Keratinocyte (primary cell): ENCODE measurements around the gene MLPH. TPM values are rescaled to one million over a fixed set of nuclear protein-coding genes. Genes with fewer than 3 reads are reported as not detected.

Experiments used
- DNase-seq: peaks from one replicate; pipeline ENCODE4 v3.0.0-alpha.2; 2011; ENCODE audit warnings: low read depth, missing footprints, low spot score
- FAIRE-seq: peaks from 2 replicates; lab custom pipeline; 2011; peaks lifted over from hg19 to GRCh38; lab: Jason Lieb, UNC
- H2AFZ ChIP-seq: 2 replicates; pipeline ENCODE4 v1.6.0; 2012; ENCODE audit warnings: low read length, control low read depth, inconsistent platforms; ENCODE audit not compliant: control insufficient read depth
- H3K27ac ChIP-seq: 2 replicates; pipeline ENCODE4 v1.5.1; 2011; ENCODE audit warnings: low read length; ENCODE audit not compliant: control insufficient read depth, insufficient read depth
- H3K27me3 ChIP-seq: 3 replicates; pipeline ENCODE4 v1.6.0; 2011; ENCODE audit warnings: low read length; ENCODE audit not compliant: control insufficient read depth, insufficient read depth; ENCODE audit errors: extremely low read depth
- H3K36me3 ChIP-seq, 2 experiments: 2 replicates in 1 of 2; 3 replicates in 1 of 2; pipeline ENCODE4 v1.5.1; 2011; ENCODE audit warnings: low read length in 2 of 2, mild to moderate bottlenecking in 1 of 2; ENCODE audit not compliant: control insufficient read depth in 2 of 2, insufficient read depth in 2 of 2; ENCODE audit errors: extremely low read depth in 1 of 2
- H3K4me1 ChIP-seq: 3 replicates; pipeline ENCODE4 v1.5.1; 2011; ENCODE audit warnings: low read length; ENCODE audit not compliant: control insufficient read depth, insufficient read depth; ENCODE audit errors: extremely low read depth
- H3K4me2 ChIP-seq: 3 replicates; pipeline ENCODE4 v1.6.0; 2011; ENCODE audit warnings: low read depth, low read length; ENCODE audit not compliant: control insufficient read depth, insufficient read depth; ENCODE audit errors: extremely low read depth
- H3K4me3 ChIP-seq, 3 experiments: fragments of 200-600 bp in 1 of 3; sonication (generic) in 1 of 3; 2 replicates in 2 of 3; 3 replicates in 1 of 3; pipeline ENCODE4 v1.5.1; 2011 to 2016; ENCODE audit warnings: low read length in 3 of 3, mild to moderate bottlenecking in 3 of 3, control low read depth in 2 of 3, inconsistent platforms in 1 of 3, low read depth in 1 of 3, mixed read lengths in 1 of 3, mixed run types in 1 of 3, moderate library complexity in 1 of 3; ENCODE audit not compliant: control insufficient read depth in 2 of 3, insufficient read depth in 2 of 3; ENCODE audit errors: extremely low read depth in 1 of 3
- H3K79me2 ChIP-seq: 2 replicates; pipeline ENCODE4 v1.6.0; 2012; ENCODE audit warnings: low read length; ENCODE audit not compliant: control insufficient read depth, insufficient read depth
- H3K9ac ChIP-seq: 3 replicates; pipeline ENCODE4 v1.6.0; 2011; ENCODE audit warnings: low read length; ENCODE audit not compliant: control insufficient read depth, insufficient read depth; ENCODE audit errors: extremely low read depth
- H3K9me1 ChIP-seq: 3 replicates; pipeline ENCODE4 v1.6.0; 2011; ENCODE audit warnings: low read length; ENCODE audit not compliant: control insufficient read depth, insufficient read depth; ENCODE audit errors: extremely low read depth
- H3K9me3 ChIP-seq: 2 replicates; pipeline ENCODE4 v1.5.1; 2012; ENCODE audit warnings: low read depth, low read length; ENCODE audit not compliant: control insufficient read depth
- H4K20me1 ChIP-seq: 3 replicates; pipeline ENCODE4 v1.6.0; 2011; ENCODE audit warnings: low read length; ENCODE audit not compliant: control insufficient read depth, insufficient read depth; ENCODE audit errors: extremely low read depth
- EZH2 ChIP-seq: IDR thresholded peaks from one replicate; pipeline ENCODE4 v1.6.1; 2012; ENCODE audit warnings: inconsistent platforms, mild to moderate bottlenecking, low read length, moderate library complexity
- dilution Hi-C: fragments of 300-500 bp; cut with MboI; formaldehyde crosslinking; loops from one replicate; pipeline ENCODE4 v1.7.0; 2020; ENCODE audit warnings: low sequenced_read_pairs; ENCODE audit not compliant: extremely low pct_ligation_motif_present
- polyA plus RNA-seq, 5 experiments: library from polyadenylated mRNA; depleted of rRNA in 3 of 5; stranded (reverse) in 3 of 5; stranded (forward) in 1 of 5; unstranded in 1 of 5; fragments of >200 nt; gene quantifications; 1 replicate in 1 of 5; 2 replicates in 3 of 5; 3 replicates in 1 of 5; pipeline versions ENCODE4 v1.2.1 to v1.2.3, GENCODE V29; 2011 to 2012; ENCODE audit warnings: missing spikeins in 2 of 5, low read depth in 1 of 5, low replicate concordance in 1 of 5
- TF ChIP-seq, protein P1 (sequence below), 3 experiments: IDR thresholded peaks in 1 of 3; conservative IDR thresholded peaks in 1 of 3; optimal IDR thresholded peaks in 1 of 3; 2 replicates in 2 of 3; 3 replicates in 1 of 3; pipeline versions ENCODE3 to v1.5.1; 2011; ENCODE audit warnings: low read length in 3 of 3, mild to moderate bottlenecking in 3 of 3, moderate library complexity in 2 of 3, control low read depth in 1 of 3, inconsistent platforms in 1 of 3; ENCODE audit not compliant: insufficient read depth in 2 of 3; ENCODE audit errors: extremely low read depth in 1 of 3

The MLPH gene
- polyA plus RNA-seq, 1 donor (not counting 4 experiments of a cell fraction or from before 2014, with no cell fraction given), result 0.67 TPM

DNA sequence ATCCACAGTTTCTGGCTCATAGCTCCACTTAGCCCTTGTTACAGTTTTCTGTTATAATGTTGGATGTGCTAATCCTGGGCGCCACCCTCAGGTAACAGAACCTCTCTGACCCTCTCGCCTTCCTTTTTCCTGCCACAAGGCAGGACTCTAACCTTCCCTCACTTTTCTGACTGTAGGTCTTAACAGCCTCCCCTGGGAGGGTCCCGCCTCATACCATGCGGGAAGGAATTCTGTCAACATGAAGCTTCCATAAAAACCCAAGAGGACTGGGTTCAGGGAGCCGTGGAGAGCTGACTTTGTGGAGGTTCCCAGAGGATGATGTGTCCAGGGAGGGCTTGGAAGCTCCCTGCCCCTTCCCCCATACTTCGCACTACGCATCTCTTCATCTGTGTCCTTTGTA, 115.4 kb downstream of the MLPH start:
- no peaks in the 10 kb centered on the region for H3K36me3 ChIP-seq
- DNase-seq (no peak), FAIRE-seq (no peak)
- no peaks in the 10 kb centered on the region for H3K9me1 ChIP-seq
- H4K20me1 ChIP-seq, result no peaks in the 10 kb centered on the region
- no peak overlapping the region for H3K4me3 ChIP-seq
- dilution Hi-C loops, result no loop called here
- no peak overlapping the region for H2AFZ ChIP-seq
- no peaks in the 10 kb centered on the region for H3K9me3 ChIP-seq
- peaks cover 5% of the 10 kb centered on the region for H3K27me3 ChIP-seq
- no peaks in the 10 kb centered on the region for H3K79me2 ChIP-seq
- peaks cover 9% of the 10 kb centered on the region for H3K4me1 ChIP-seq
- no peak overlapping the region for H3K4me2 ChIP-seq
- TF ChIP-seq EZH2, result no peak
- TF ChIP-seq, protein P1, sequence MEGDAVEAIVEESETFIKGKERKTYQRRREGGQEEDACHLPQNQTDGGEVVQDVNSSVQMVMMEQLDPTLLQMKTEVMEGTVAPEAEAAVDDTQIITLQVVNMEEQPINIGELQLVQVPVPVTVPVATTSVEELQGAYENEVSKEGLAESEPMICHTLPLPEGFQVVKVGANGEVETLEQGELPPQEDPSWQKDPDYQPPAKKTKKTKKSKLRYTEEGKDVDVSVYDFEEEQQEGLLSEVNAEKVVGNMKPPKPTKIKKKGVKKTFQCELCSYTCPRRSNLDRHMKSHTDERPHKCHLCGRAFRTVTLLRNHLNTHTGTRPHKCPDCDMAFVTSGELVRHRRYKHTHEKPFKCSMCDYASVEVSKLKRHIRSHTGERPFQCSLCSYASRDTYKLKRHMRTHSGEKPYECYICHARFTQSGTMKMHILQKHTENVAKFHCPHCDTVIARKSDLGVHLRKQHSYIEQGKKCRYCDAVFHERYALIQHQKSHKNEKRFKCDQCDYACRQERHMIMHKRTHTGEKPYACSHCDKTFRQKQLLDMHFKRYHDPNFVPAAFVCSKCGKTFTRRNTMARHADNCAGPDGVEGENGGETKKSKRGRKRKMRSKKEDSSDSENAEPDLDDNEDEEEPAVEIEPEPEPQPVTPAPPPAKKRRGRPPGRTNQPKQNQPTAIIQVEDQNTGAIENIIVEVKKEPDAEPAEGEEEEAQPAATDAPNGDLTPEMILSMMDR (optimal IDR thresholded peaks at IDR 0.05 in 1 of 3, IDR thresholded peaks at IDR 0.05 in 1 of 3, conservative IDR thresholded peaks at IDR 0.05 in 1 of 3; ENCODE audit: extremely low read depth in 1 of 3, insufficient read depth in 2 of 3, low read length in 3 of 3), result no peak
- H3K9ac ChIP-seq, result no peak overlapping the region
- no peak overlapping the region for H3K27ac ChIP-seq

DNA sequence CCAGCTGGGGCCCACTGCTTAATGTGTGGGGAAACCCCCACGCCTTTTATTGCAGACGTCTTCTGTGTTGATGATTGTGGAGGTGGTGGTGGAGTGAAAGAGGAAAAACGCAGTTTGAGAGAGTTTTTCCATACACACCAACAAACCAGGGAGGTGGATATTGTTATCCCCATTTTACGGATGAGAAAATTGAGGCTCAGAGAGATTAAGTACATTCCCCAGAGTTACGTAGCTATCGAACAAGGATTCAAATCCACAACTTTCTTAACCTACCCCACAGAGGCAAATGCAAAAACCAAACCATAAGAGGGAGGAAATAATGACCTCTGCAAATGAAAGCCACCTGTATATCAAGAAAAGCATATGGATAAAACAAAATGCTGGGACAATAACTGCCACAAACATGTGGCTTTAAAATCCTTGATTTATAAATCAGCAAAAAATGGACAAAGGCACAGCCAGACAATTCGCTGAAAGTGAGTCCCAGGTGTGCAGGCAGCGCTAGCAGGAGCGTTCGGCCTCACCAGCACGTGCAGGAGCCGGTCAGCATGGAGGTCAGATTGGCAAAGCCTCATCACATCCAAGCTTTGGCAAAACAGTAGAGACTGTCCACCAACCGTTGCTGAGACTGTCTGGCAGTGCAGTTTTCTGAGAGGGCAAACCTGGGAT, 116.1 kb downstream of the MLPH start:
- dilution Hi-C loops, result no loop called here
- H3K9me1 ChIP-seq, result no peaks in the 10 kb centered on the region
- H4K20me1 ChIP-seq, result no peaks in the 10 kb centered on the region
- no peak overlapping the region for H3K4me3 ChIP-seq
- H3K4me1 ChIP-seq, result peaks cover 9% of the 10 kb centered on the region
- no peak overlapping the region for H3K27ac ChIP-seq
- peak overlapping the region; percentile 58 for H2AFZ ChIP-seq
- H3K9ac ChIP-seq, result no peak overlapping the region
- TF ChIP-seq, protein P1 (optimal IDR thresholded peaks at IDR 0.05 in 1 of 3, IDR thresholded peaks at IDR 0.05 in 1 of 3, conservative IDR thresholded peaks at IDR 0.05 in 1 of 3; ENCODE audit: extremely low read depth in 1 of 3, insufficient read depth in 2 of 3, low read length in 3 of 3), result no peak
- no peak for TF ChIP-seq EZH2
- no peaks in the 10 kb centered on the region for H3K9me3 ChIP-seq
- DNase-seq, result no peak
- H3K36me3 ChIP-seq, result no peaks in the 10 kb centered on the region
- no peak for FAIRE-seq
- no peaks in the 10 kb centered on the region for H3K79me2 ChIP-seq
- H3K4me2 ChIP-seq, result peak overlapping the region; percentile 54
- peaks cover 5% of the 10 kb centered on the region for H3K27me3 ChIP-seq
